ENCODE results near the gene EBNA1BP2.
"Not testable (repeated sequence)": the region's sequence is repeated elsewhere in the genome, so short reads cannot be mapped to it uniquely, and the experiment has no call there.

Gene EBNA1BP2

DNA sequence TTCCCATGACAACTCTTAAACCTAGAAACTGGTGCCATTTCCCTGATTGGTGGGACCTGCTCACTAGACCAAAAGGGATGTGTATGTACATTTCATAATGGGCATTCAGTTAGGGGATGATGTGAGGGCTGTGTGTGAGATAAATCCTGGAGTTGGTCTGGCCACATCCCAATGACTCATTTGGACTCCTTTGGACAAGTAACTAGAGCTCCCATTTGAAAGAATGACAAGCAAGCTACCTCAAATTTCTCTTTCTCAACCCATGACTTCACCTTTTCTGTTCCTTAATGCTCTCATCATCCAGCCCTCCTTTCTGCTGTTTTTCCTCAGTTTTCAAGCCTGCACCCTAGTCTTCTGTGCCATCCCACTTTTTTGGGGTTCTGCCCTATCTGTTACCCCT is 27.9 kb downstream of the EBNA1BP2 start:
- Histone ChIP-seq H4K20me1 (ENCODE audit: insufficient read depth, low read length) (no peaks in the 10 kb centered on the region), H3K27ac (ENCODE audit: low read length) (no peak overlapping the region)

DNA sequence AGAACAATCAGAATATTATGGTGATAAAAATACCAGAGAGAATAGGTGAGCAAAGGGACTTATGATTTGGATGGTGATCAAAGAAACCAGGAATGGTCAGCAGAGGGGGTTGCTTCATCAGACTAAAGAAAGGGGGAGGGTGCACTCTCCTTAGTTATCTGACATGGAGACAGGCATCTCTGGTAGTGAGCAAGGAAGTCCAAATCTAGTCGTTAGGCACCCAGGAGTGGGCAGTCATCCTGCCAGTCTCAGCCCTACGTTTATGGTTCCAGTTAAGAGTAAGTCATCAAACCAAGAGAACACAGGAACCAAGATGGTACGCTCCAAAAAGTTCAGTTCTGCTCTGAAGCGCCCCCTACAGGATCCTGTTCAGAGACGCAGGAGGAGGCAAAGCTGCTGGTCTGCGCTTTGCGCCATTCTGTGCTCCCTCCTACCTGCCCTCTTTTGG is 28.6 kb downstream of the EBNA1BP2 start:
- H3K79me2 ChIP-seq (ENCODE audit: low read length) = no peaks in the 10 kb centered on the region
- no peak overlapping the region for H3K27ac ChIP-seq (ENCODE audit: low read length)
- DNase-seq = no peak
- no peak overlapping the region for H3K4me2 ChIP-seq (ENCODE audit: low read depth, low read length)
- no peaks in the 10 kb centered on the region for H4K20me1 ChIP-seq (ENCODE audit: insufficient read depth, low read length)
- no peak overlapping the region for H2AFZ ChIP-seq (ENCODE audit: low read length)
- H3K9ac ChIP-seq (ENCODE audit: low read length) = no peak overlapping the region
- H3K36me3 ChIP-seq (replicated peaks; ENCODE audit: insufficient read depth, low read length) = no peaks in the 10 kb centered on the region
- TF ChIP-seq EZH2phosphoT487 (IDR thresholded peaks at IDR 0.05; ENCODE audit: low read length) = no peak
- TF ChIP-seq, protein P1, sequence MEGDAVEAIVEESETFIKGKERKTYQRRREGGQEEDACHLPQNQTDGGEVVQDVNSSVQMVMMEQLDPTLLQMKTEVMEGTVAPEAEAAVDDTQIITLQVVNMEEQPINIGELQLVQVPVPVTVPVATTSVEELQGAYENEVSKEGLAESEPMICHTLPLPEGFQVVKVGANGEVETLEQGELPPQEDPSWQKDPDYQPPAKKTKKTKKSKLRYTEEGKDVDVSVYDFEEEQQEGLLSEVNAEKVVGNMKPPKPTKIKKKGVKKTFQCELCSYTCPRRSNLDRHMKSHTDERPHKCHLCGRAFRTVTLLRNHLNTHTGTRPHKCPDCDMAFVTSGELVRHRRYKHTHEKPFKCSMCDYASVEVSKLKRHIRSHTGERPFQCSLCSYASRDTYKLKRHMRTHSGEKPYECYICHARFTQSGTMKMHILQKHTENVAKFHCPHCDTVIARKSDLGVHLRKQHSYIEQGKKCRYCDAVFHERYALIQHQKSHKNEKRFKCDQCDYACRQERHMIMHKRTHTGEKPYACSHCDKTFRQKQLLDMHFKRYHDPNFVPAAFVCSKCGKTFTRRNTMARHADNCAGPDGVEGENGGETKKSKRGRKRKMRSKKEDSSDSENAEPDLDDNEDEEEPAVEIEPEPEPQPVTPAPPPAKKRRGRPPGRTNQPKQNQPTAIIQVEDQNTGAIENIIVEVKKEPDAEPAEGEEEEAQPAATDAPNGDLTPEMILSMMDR (IDR thresholded peaks at IDR 0.05; ENCODE audit: low read length) = peak; percentile 31
- no peaks in the 10 kb centered on the region for H3F3A ChIP-seq (ENCODE audit: insufficient read depth, low read length)
- no peaks in the 10 kb centered on the region for H3K9me2 ChIP-seq (replicated peaks; ENCODE audit: insufficient read depth, low read length)
- no peaks in the 10 kb centered on the region for H3K4me1 ChIP-seq (ENCODE audit: low read length)
- no peaks in the 10 kb centered on the region for H3K9me3 ChIP-seq (replicated peaks; ENCODE audit: insufficient read depth, low read length)
- H3K27me3 ChIP-seq (replicated peaks; ENCODE audit: insufficient read depth, low read length) = no peaks in the 10 kb centered on the region
- no peak overlapping the region for H3K4me3 ChIP-seq (ENCODE audit: low read length)

More for the DNA sequence above, 27.9 kb downstream of the EBNA1BP2 start:
- Histone ChIP-seq H3K9ac (ENCODE audit: low read length) (no peak overlapping the region), H3K27me3 (replicated peaks; ENCODE audit: insufficient read depth, low read length) (no peaks in the 10 kb centered on the region), H3K36me3 (replicated peaks; ENCODE audit: insufficient read depth, low read length) (no peaks in the 10 kb centered on the region), H3K4me3 (ENCODE audit: low read length) (no peak overlapping the region), H3K4me1 (ENCODE audit: low read length) (no peaks in the 10 kb centered on the region), H2AFZ (ENCODE audit: low read length) (no peak overlapping the region), H3K79me2 (ENCODE audit: low read length) (no peaks in the 10 kb centered on the region), H3K4me2 (ENCODE audit: low read depth, low read length) (no peak overlapping the region), H3K9me2 (replicated peaks; ENCODE audit: insufficient read depth, low read length) (no peaks in the 10 kb centered on the region), H3F3A (ENCODE audit: insufficient read depth, low read length) (no peaks in the 10 kb centered on the region), H3K9me3 (replicated peaks; ENCODE audit: insufficient read depth, low read length) (no peaks in the 10 kb centered on the region)
- TF ChIP-seq EZH2phosphoT487 (IDR thresholded peaks at IDR 0.05; ENCODE audit: low read length) = no peak
- TF ChIP-seq, protein P1 (IDR thresholded peaks at IDR 0.05; ENCODE audit: low read length) = no peak
- no peak for DNase-seq

DNA sequence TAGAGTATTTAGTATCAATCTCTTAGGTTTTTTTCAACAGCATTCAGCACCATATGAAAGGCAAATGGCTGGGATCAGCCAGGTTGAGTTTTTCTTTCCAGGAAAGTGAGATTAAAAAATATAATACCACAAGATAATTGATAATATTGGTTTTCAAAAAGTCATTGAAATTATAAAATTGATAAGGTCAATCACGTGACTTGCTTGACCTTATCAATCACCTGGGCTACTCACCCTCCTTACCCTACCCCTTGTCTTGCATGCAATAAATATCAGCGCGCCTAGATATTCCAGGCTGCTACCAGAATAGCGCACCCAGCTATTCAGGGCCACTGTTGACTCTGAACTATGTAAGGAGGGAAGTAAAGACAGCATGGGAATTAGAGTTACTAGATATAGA is 31.5 kb downstream of the EBNA1BP2 start:
- no peak overlapping the region for H3K27ac ChIP-seq (ENCODE audit: low read length)
- no peaks in the 10 kb centered on the region for H3K27me3 ChIP-seq (replicated peaks; ENCODE audit: insufficient read depth, low read length)
- H3K4me2 ChIP-seq (ENCODE audit: low read depth, low read length) = no peak overlapping the region
- DNase-seq = no peak
- H4K20me1 ChIP-seq (ENCODE audit: insufficient read depth, low read length) = no peaks in the 10 kb centered on the region
- no peaks in the 10 kb centered on the region for H3K4me1 ChIP-seq (ENCODE audit: low read length)
- no peak overlapping the region for H3K4me3 ChIP-seq (ENCODE audit: low read length)
- no peaks in the 10 kb centered on the region for H3K79me2 ChIP-seq (ENCODE audit: low read length)
- H3F3A ChIP-seq (ENCODE audit: insufficient read depth, low read length) = no peaks in the 10 kb centered on the region
- no peaks in the 10 kb centered on the region for H3K9me2 ChIP-seq (replicated peaks; ENCODE audit: insufficient read depth, low read length)
- no peaks in the 10 kb centered on the region for H3K9me3 ChIP-seq (replicated peaks; ENCODE audit: insufficient read depth, low read length)
- no peak overlapping the region for H3K9ac ChIP-seq (ENCODE audit: low read length)
- no peaks in the 10 kb centered on the region for H3K36me3 ChIP-seq (replicated peaks; ENCODE audit: insufficient read depth, low read length)
- no peak overlapping the region for H2AFZ ChIP-seq (ENCODE audit: low read length)
- TF ChIP-seq EZH2 (optimal IDR thresholded peaks at IDR 0.05; ENCODE audit: low read depth, low read length) = no peak

DNA sequence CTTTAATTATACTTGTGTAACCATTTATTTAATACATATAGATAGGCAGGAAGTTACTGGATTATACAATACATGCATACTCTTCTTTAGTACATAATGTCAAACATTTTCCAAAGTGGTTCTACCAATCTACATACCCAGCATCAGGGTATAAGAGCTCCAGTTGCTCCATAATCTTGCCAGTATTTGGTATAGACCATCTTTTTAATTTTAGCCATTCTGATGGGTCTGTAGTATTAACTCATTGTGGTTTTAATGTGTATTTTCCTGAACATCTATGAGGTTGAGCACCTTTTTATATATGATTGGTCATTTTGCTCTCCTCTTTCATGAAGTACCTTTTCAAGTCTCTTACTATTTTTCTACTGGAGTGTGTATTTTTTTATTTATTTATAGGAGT is 32.1 kb downstream of the EBNA1BP2 start:
- H3K36me3 ChIP-seq (replicated peaks; ENCODE audit: insufficient read depth, low read length) = no peaks in the 10 kb centered on the region
- DNase-seq = no peak
- no peaks in the 10 kb centered on the region for H3K79me2 ChIP-seq (ENCODE audit: low read length)
- H2AFZ ChIP-seq (ENCODE audit: low read length) = no peak overlapping the region
- no peak overlapping the region for H3K27ac ChIP-seq (ENCODE audit: low read length)
- TF ChIP-seq EZH2 (optimal IDR thresholded peaks at IDR 0.05; ENCODE audit: low read depth, low read length) (no peak), EZH2phosphoT487 (IDR thresholded peaks at IDR 0.05; ENCODE audit: low read length) (no peak)
- TF ChIP-seq, protein P1 (IDR thresholded peaks at IDR 0.05; ENCODE audit: low read length) = no peak
- H4K20me1 ChIP-seq (ENCODE audit: insufficient read depth, low read length) = no peaks in the 10 kb centered on the region
- no peak overlapping the region for H3K9ac ChIP-seq (ENCODE audit: low read length)
- no peaks in the 10 kb centered on the region for H3K9me2 ChIP-seq (replicated peaks; ENCODE audit: insufficient read depth, low read length)
- no peaks in the 10 kb centered on the region for H3K4me1 ChIP-seq (ENCODE audit: low read length)
- no peaks in the 10 kb centered on the region for H3F3A ChIP-seq (ENCODE audit: insufficient read depth, low read length)
- H3K9me3 ChIP-seq (replicated peaks; ENCODE audit: insufficient read depth, low read length) = no peaks in the 10 kb centered on the region
- H3K4me2 ChIP-seq (ENCODE audit: low read depth, low read length) = no peak overlapping the region
- H3K4me3 ChIP-seq (ENCODE audit: low read length) = no peak overlapping the region
- H3K27me3 ChIP-seq (replicated peaks; ENCODE audit: insufficient read depth, low read length) = no peaks in the 10 kb centered on the region

DNA sequence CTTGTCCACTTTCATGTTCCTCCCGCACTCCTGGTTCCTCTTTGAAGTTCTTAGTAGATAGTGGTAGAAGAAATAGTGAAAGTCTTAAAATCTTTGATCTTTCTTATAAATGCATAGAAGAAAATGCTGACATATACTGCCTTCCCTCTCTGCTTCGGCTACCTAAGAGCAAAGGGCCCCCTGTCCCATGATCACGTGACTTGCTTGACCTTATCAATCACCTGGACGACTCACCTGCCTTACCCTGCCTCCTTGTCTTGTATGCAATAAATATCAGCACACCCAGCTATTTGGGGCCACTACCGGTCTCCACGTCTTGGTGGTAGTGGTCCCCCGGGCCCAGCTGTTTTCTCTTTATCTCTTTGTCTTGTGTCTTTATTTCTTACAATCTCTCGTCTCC is 32.8 kb downstream of the EBNA1BP2 start:
- not testable (repeated sequence) for H3K4me2 ChIP-seq (ENCODE audit: low read depth, low read length); H3K9me3 ChIP-seq (replicated peaks; ENCODE audit: insufficient read depth, low read length); H3K36me3 ChIP-seq (replicated peaks; ENCODE audit: insufficient read depth, low read length); DNase-seq; H3K27ac ChIP-seq (ENCODE audit: low read length); H3K4me3 ChIP-seq (ENCODE audit: low read length); H2AFZ ChIP-seq (ENCODE audit: low read length); H3K79me2 ChIP-seq (ENCODE audit: low read length); H4K20me1 ChIP-seq (ENCODE audit: insufficient read depth, low read length); H3K9ac ChIP-seq (ENCODE audit: low read length); H3K4me1 ChIP-seq (ENCODE audit: low read length); H3F3A ChIP-seq (ENCODE audit: insufficient read depth, low read length); H3K27me3 ChIP-seq (replicated peaks; ENCODE audit: insufficient read depth, low read length); H3K9me2 ChIP-seq (replicated peaks; ENCODE audit: insufficient read depth, low read length)
